ENCODE results near the gene DDO. TPM values are rescaled to one million over a fixed set of nuclear protein-coding genes. Genes with fewer than 3 reads are reported as not detected.
"Not testable (repeated sequence)": the region's sequence is repeated elsewhere in the genome, so short reads cannot be mapped to it uniquely, and the experiment has no call there.

The DDO gene
- total RNA-seq, 1 donor from 2014 or later = 0.29 TPM

GRCh38 chr6:110355022-110355421 is 60.4 kb downstream of the DDO start:
- Histone ChIP-seq H3K4me3 (ENCODE audit: low read depth, low read length) (no peak overlapping the region), H3K27me3 (ENCODE audit: control insufficient read depth, insufficient read depth, low read length) (peaks cover 12% of the 10 kb centered on the region), H3K36me3 (ENCODE audit: control insufficient read depth, insufficient read depth, low read length) (no peaks in the 10 kb centered on the region)
- TF ChIP-seq CTCF (IDR thresholded peaks at IDR 0.05; ENCODE audit: insufficient read depth, low read length, poor library complexity, severe bottlenecking) = no peak
- no peak for DNase-seq (ENCODE audit: low read depth)

GRCh38 chr6:110354153-110354552 is 61.2 kb downstream of the DDO start:
- peaks cover 12% of the 10 kb centered on the region for H3K27me3 ChIP-seq (ENCODE audit: control insufficient read depth, insufficient read depth, low read length)
- no peaks in the 10 kb centered on the region for H3K36me3 ChIP-seq (ENCODE audit: control insufficient read depth, insufficient read depth, low read length)
- H3K4me3 ChIP-seq (ENCODE audit: low read depth, low read length) = no peak overlapping the region
- no peak for DNase-seq (ENCODE audit: low read depth)
- no peak for TF ChIP-seq CTCF (IDR thresholded peaks at IDR 0.05; ENCODE audit: insufficient read depth, low read length, poor library complexity, severe bottlenecking)

DNA sequence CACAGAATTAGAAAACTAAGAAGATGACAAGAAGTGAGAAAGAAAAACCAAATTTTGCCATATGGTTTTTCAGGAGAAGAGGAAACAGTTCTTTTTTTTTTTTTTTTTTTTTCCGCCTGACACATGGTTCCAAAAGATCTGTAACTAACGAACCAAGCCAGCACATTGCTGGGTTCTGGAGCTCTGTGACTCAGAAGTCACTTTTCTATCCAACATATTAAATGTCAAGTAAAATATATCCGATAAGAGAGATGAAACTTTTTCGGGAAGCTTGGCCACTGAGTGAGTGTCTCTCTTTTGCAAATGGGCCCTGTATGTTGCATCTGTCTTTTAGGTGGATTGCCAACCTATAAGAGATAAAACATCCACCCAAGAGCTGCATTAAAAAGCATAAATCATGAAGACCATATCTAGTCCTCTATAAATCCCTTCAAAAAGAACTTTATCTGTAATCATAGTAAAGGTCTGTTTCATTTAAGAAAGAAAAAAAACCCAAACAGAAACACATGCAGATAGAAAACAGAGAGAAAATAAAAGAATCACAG is 61.8 kb downstream of the DDO start:
- Histone ChIP-seq H3K36me3 (ENCODE audit: control insufficient read depth, insufficient read depth, low read length) (no peaks in the 10 kb centered on the region), H3K27me3 (ENCODE audit: control insufficient read depth, insufficient read depth, low read length) (peaks cover 12% of the 10 kb centered on the region), H3K4me3 (ENCODE audit: low read depth, low read length) (no peak overlapping the region)
- no peak for TF ChIP-seq CTCF (IDR thresholded peaks at IDR 0.05; ENCODE audit: insufficient read depth, low read length, poor library complexity, severe bottlenecking)
- no peak for DNase-seq (ENCODE audit: low read depth)

DNA sequence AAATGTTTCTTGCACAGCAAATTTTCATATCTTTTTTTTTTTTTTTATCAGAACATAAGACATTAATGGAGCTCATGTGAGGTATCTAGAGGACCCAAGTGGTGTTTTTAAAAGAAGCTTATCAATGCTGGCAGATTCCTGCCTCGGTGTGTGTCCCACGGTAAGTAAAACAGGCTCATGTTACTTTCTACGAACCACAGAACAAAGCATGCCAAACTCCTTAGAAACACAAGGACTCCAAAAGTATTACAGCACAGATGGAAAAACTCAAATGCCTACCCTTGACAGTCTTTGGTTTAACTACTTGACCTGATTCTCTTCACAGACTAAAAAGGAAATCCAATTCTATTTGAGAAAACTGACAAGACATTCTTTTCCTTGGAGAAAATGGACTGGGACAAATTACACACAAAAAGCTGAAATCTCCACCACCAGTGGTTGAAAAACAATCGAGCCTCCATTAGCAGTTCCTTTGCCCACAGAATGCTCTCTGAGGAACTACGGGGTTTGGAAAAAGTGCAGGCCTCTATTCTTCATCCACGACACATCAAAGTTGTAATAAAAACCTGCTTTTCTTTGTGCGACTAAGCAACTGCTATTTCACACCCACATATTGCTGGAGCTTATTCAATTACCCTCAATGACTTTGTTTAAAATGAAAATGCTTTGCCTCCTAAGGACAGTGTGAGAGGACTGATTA is 62.7 kb downstream of the DDO start:
- TF ChIP-seq CTCF (IDR thresholded peaks at IDR 0.05; ENCODE audit: insufficient read depth, low read length, poor library complexity, severe bottlenecking) = no peak
- Histone ChIP-seq H3K27me3 (ENCODE audit: control insufficient read depth, insufficient read depth, low read length) (peaks cover 9% of the 10 kb centered on the region), H3K4me3 (ENCODE audit: low read depth, low read length) (no peak overlapping the region), H3K36me3 (ENCODE audit: control insufficient read depth, insufficient read depth, low read length) (no peaks in the 10 kb centered on the region)
- no peak for DNase-seq (ENCODE audit: low read depth)

GRCh38 chr6:110351986-110352385 is 63.4 kb downstream of the DDO start:
- peaks cover 3% of the 10 kb centered on the region for H3K27me3 ChIP-seq (ENCODE audit: control insufficient read depth, insufficient read depth, low read length)
- no peak overlapping the region for H3K4me3 ChIP-seq (ENCODE audit: low read depth, low read length)
- H3K36me3 ChIP-seq (ENCODE audit: control insufficient read depth, insufficient read depth, low read length) = no peaks in the 10 kb centered on the region
- no peak for DNase-seq (ENCODE audit: low read depth)
- TF ChIP-seq CTCF (IDR thresholded peaks at IDR 0.05; ENCODE audit: insufficient read depth, low read length, poor library complexity, severe bottlenecking) = no peak

- H3K36me3 ChIP-seq (ENCODE audit: control insufficient read depth, insufficient read depth, low read length) = no peaks in the 10 kb centered on the region
- H3K27me3 ChIP-seq (ENCODE audit: control insufficient read depth, insufficient read depth, low read length) = no peaks in the 10 kb centered on the region
- H3K4me3 ChIP-seq (ENCODE audit: low read depth, low read length) = no peak overlapping the region
- no peak for DNase-seq (ENCODE audit: low read depth)
- TF ChIP-seq CTCF (IDR thresholded peaks at IDR 0.05; ENCODE audit: insufficient read depth, low read length, poor library complexity, severe bottlenecking) = no peak
Observed at GRCh38 chr6:110351546-110351945, 63.8 kb downstream of the DDO start.

DNA sequence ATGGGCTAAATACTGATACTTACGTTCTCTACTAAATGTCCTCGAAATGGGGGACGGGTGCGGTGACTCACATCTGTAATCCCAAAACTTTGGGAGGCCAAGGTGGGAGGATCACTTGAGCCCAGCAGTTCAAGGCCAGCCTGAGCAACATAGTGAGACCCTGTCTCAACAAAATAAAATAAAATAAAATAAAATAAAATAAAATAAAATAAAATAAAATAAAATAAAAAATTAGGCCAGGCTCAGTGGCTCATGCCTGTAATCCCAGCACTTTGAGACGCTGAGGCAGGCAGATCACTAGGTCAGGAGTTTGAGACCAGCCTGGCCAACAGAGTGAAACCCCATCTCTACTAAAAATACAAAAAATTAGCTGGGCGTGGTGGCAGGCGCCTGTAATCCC is 64.8 kb downstream of the DDO start:
- not testable (repeated sequence) for H3K36me3 ChIP-seq (ENCODE audit: control insufficient read depth, insufficient read depth, low read length); DNase-seq (ENCODE audit: low read depth); H3K4me3 ChIP-seq (ENCODE audit: low read depth, low read length); H3K27me3 ChIP-seq (ENCODE audit: control insufficient read depth, insufficient read depth, low read length)
